CMK (cell line): ENCODE measurements around the gene CYBA.
"Not testable (repeated sequence)": the region's sequence is repeated elsewhere in the genome, so short reads cannot be mapped to it uniquely, and the experiment has no call there.

Experiments
- DNase-seq: peaks from one replicate; pipeline ENCODE4 v3.0.0-alpha.2; 2010; ENCODE audit warnings: low read depth

Gene CYBA

DNA sequence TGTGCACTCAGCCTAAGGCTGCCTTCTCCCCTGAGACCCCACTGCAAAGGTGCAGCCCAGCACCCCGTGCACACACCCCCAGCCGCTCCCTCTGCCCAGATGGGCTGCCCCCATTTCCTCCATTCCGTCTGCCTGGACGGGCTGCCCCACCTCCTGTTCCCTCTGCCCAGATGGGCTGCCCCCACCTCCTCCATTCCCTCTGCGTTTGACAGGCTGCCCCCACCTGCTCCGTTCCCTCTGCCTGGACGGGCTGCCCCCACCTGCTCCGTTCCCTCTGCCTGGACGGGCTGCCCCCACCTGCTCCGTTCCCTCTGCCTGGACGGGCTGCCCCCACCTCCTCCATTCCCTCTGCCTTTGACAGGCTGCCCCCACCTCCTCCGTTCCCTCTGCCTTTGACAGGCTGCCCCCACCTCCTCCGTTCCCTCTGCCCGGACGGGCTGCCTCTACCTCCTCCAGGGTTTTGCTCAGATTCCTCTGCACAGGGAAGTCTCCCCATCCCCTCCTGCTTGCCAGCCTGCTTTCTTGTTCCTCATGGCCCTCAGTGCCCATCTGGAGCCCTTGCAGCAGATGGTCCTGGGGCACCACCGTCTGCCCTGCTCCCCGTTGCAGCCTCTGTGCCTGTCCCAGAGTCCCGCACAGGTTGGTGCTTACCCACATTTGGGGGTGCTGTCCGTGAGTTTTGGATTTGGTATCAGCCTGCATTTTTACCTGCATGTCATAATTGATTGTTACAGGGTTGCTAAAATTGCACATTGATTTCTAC lies 35.9 kb downstream of the CYBA start:
- DNase-seq = no peak

- no peak for DNase-seq
Measured at GRCh38 chr16:88613911-88614817, 36.7 kb downstream of the CYBA start.

GRCh38 chr16:88613293-88613692 lies 37.6 kb downstream of the CYBA start:
- DNase-seq = no peak

GRCh38 chr16:88610909-88611812 lies 39.7 kb downstream of the CYBA start:
- DNase-seq = no peak

GRCh38 chr16:88610080-88610479 lies 40.8 kb downstream of the CYBA start:
- DNase-seq = no peak

DNA sequence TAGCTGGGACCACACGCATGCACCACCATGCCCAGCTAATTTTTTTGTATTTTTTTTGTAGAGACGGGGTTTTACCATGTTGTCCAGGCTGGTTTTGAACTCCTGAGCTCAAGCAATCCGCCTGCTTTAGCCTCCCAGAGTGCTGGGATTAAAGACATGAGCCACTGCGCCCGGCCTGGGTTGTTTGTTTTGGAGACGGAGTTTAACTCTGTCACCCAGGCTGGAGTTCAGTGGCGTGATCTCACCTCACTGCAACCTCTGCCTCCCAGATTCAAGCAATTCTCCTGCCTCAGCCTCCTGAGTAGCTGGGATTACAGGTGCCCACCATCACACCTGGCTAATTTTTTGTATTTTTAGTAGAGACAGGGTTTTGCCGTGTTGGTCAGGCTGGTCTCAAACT lies 41.4 kb downstream of the CYBA start:
- not testable (repeated sequence) for DNase-seq

- no peak for DNase-seq
Measured at GRCh38 chr16:88608076-88608475, 42.8 kb downstream of the CYBA start.

- DNase-seq = no peak
Measured at GRCh38 chr16:88606148-88606757, 44.6 kb downstream of the CYBA start.

DNA sequence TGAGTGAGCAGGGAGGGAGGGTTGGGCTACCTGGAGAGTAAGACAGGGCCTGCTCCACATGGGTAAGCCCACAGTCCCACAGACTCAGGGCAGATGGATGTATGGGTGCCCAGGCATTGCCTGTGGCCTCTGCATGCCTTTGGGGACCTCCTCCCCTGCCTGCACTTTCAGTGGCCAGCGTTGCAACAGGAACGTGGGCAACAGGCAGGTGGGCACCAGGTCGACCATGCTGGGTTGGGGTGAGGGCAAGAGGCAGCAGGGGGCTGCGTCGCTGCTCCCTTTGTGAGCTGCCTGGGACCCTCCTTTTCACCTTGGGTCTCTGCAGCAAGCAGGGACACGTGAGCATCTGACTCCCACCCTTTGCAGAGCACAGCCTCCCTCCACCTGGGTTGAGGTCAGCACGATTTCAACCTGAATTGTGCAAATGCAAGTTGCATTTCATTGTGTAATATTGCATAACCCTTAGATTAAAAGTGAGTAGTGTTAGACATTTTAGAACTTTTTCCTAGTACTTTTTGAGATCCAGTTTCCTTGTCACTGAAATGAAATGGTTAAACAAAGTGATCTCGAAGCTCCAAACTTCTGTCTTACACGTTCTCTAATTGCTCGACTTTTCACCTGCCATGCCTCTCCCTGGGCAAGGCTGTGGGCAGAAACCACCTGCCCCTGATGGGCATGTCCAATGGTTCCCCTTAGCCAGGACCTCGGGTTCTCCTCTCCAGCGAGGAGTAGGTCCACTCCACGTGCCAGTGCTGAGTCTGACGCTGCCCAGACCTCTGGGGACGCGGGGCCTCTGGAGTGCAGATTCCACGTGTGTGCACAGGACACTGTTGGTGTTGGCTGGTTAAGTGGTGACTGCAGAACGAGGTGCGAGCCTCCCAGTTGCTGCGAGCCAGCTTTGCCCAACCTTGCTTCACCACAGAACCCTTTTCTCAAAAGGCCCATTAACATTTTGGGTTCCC lies 45.4 kb downstream of the CYBA start:
- no peak for DNase-seq

- DNase-seq = no peak
Measured at GRCh38 chr16:88602091-88602490, 48.8 kb downstream of the CYBA start.

GRCh38 chr16:88601313-88602036 lies 49.4 kb downstream of the CYBA start:
- DNase-seq = no peak

DNA sequence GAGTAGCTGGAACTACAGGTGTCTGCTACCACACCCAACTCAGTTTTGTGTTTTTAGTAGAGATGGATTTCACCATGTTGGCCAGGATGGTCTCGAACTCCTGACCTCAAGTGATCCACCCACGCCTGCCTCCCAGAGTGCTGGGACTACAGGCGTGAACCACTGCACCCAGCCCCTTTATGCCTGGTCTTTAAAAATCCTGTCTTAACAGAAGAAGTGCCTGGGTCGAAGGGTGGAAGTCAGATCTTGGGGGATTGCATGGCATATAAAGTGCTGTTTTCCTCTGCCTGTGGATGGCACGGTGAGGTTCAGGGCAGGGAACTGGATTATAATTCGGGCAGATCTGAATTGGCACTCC lies 50.3 kb downstream of the CYBA start:
- DNase-seq = no peak

DNA sequence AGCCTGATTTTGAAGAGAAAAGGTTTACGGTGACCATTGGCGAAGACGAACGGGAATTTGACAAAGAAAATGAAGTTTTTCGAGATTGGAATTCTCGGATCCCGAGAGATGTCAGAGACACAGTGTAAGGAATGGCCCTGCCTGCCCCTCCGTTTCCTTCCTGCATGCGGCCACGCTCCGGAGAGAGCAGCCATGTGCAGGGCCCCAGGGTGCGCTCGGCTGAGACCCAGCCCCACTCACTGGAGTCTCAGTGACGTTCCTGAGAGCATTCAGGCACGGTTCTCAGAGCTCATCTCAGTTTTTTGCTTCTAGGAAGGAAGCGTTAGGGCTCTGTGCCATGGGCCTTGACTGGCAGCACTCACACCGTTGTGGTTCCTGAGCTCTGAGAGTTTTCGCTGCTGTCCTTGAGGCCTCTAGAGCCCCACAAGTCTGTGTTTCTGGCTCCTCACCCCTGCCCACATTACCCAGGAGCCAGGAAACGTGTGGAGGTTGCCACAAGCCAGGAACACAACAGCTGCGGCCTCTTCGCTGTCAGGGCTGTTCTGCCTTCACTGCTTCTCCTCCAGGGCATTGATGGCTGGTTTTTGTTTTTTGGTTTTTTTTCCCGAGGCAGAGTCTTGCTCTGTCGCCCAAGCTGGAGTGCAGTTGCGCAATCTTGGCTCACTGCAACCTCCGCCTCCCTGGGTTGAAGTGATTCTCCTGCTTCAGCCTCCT lies 50.9 kb downstream of the CYBA start:
- no peak for DNase-seq

DNA sequence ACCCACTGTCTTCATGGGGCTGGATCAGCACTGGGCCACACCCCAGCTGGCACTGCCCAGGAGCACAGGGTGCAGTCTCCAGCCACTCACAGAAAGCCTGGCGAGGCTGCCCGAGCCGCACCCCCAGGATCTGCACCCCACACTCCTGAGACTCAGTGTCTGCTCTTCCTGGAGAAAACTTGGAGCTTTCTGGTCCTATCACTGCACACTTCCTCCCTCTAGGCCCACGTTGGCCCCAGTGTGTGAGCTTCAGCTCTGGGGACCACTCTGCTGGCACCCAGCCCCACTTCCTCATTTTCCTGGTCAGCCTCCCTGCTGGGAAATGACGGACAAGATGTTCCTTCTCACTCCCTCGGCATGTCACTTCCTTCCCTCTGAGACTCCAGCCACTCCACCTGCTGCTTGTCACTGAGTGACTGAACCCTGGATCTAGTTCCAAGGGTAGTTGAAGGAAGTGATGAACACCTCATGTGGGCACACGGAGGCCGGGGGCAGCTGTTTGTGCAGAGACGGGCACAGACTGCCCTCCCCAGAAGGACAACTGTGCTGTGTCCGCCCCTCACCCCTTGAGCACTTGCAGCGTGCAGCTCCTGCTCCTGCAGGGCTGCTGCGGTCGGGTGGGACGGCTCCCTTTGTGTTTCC lies 51.6 kb downstream of the CYBA start:
- DNase-seq = peak; percentile 15

GRCh38 chr16:88597856-88598491 lies 52.9 kb downstream of the CYBA start:
- DNase-seq = no peak

DNA sequence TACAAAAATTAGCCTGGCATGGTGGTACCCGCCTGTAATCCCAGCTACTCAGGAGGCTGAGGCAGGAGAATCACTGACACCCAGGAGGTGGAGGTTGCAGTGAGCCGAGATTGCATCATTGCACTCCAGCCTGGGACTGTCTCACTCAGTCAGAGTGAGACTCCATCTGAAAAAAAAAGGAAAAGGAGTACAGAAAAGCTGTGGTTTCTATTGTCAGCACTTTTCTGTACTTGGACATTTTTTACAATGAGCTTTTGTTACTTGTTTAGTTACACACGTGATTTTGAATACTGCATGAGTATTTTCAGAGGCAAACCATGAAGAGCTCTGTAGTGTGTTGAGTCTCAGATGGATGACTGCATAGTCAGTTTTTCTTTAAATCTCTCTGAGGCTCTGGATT lies 54.4 kb downstream of the CYBA start:
- DNase-seq = no peak

DNA sequence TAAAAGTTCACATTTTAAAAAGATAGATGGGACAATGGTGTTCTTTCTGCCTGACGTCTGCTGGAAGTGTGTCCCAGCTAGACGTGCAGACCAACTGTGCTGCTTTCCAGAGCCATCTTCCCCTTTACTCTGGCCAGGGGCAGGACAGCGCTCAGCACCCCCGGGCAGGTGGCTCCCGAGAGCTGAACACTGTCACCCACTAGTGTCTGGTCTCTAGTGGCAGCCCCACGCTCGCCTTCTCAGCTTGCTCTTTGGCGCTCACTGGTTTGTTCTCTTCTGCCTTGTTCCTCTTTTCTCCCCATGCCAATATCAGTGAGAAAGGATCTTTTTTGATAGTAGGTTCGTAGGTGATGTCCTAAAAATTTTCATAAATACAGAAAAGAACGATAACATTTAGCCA lies 54.9 kb downstream of the CYBA start:
- DNase-seq = no peak

GRCh38 chr16:88595101-88595500 lies 55.8 kb downstream of the CYBA start:
- no peak for DNase-seq
